Measurements from ENCODE around the gene ADCY10. TPM values are rescaled to one million over a fixed set of nuclear protein-coding genes. Genes with fewer than 3 reads are reported as not detected.

ADCY10 gene
- total and polyA plus RNA-seq, 2 donors (not counting 3 experiments of a cell fraction or from before 2014, with no cell fraction given): not detected

DNA sequence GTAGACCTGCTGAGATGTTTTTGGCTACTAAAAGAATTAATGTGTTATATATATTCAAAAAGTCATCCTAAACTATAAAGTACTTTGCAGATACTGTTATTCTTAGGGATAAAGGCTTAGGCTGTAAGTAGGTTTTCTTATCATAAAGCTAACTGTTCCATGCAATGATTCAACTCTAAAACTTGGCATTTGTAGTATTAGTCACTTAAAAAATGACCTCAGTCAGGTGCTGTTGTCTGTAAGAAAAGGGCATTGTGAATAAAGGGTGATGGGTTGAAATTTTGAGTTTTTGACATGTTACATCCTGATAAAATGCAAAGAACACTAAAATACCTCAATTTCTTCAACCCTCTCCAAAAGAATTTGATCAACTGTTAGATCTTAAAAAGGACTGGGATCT lies 32.9 kb downstream of the ADCY10 start:
- H3K9me3 ChIP-seq (replicated peaks; ENCODE audit: control insufficient read depth, insufficient read depth, low read length): no peaks in the 10 kb centered on the region
- H2AFZ ChIP-seq (ENCODE audit: low read depth, low read length): no peak overlapping the region
- intact Hi-C loops (cut with micrococcal nuclease): no loop called here
- BruUV-seq (replicated peaks): no TSS peak
- no peaks in the 10 kb centered on the region for H3K79me2 ChIP-seq (ENCODE audit: control insufficient read depth, insufficient read depth, low read length)
- DNase-seq (ENCODE audit: low read depth, low spot score): no peak
- H3K4me2 ChIP-seq (ENCODE audit: insufficient read depth, low read length): no peak overlapping the region
- TF ChIP-seq FOS (IDR thresholded peaks at IDR 0.05; ENCODE audit: borderline replicate concordance, insufficient read depth, low read length): no peak
- TF ChIP-seq EZH2 (IDR thresholded peaks at IDR 0.05; ENCODE audit: borderline replicate concordance, low read depth, low read length, severe bottlenecking): no peak
- no peak for TF ChIP-seq POLR2A (IDR thresholded peaks at IDR 0.05; ENCODE audit: low read depth, low read length)
- no peak for TF ChIP-seq MYC (IDR thresholded peaks at IDR 0.05; ENCODE audit: low read depth, low read length)
- no peak for TF ChIP-seq GATA2 (IDR thresholded peaks at IDR 0.05; ENCODE audit: insufficient read depth, insufficient read length, low read depth, low read length)
- no peak for TF ChIP-seq POLR2AphosphoS5 (IDR thresholded peaks at IDR 0.05; ENCODE audit: insufficient read depth, low read depth, low read length)
- TF ChIP-seq, protein P1, sequence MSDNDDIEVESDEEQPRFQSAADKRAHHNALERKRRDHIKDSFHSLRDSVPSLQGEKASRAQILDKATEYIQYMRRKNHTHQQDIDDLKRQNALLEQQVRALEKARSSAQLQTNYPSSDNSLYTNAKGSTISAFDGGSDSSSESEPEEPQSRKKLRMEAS (IDR thresholded peaks at IDR 0.05; ENCODE audit: insufficient read depth, insufficient read length): no peak
- TF ChIP-seq, protein P2, sequence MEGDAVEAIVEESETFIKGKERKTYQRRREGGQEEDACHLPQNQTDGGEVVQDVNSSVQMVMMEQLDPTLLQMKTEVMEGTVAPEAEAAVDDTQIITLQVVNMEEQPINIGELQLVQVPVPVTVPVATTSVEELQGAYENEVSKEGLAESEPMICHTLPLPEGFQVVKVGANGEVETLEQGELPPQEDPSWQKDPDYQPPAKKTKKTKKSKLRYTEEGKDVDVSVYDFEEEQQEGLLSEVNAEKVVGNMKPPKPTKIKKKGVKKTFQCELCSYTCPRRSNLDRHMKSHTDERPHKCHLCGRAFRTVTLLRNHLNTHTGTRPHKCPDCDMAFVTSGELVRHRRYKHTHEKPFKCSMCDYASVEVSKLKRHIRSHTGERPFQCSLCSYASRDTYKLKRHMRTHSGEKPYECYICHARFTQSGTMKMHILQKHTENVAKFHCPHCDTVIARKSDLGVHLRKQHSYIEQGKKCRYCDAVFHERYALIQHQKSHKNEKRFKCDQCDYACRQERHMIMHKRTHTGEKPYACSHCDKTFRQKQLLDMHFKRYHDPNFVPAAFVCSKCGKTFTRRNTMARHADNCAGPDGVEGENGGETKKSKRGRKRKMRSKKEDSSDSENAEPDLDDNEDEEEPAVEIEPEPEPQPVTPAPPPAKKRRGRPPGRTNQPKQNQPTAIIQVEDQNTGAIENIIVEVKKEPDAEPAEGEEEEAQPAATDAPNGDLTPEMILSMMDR (IDR thresholded peaks at IDR 0.05; ENCODE audit: extremely low read depth in 1 of 2, insufficient read depth in 1 of 2, low read depth in 1 of 2, low read length in 2 of 2): no peak
- no peak for TF ChIP-seq JUN (IDR thresholded peaks at IDR 0.05; ENCODE audit: borderline replicate concordance, insufficient read depth, insufficient read length, low read depth)
- H3K4me3 ChIP-seq (replicated peaks in 1 of 3; ENCODE audit: insufficient read depth in 1 of 3, low read depth in 1 of 3, low read length in 3 of 3): no peak overlapping the region
- H3K27ac ChIP-seq (ENCODE audit: insufficient read depth, low read depth, low read length): no peak overlapping the region
- H3K27me3 ChIP-seq (ENCODE audit: control insufficient read depth in 2 of 2, insufficient read depth in 2 of 2, low read length in 2 of 2): no peaks in the 10 kb centered on the region
- ChIA-PET CTCF (interaction anchor here (1.1 kb wide), 1 partner anchor 9 kb away, joined by 3 read pairs; no protein-coding TSS in a partner anchor), POLR2A (no interaction called here)
- no peaks in the 10 kb centered on the region for H3K4me1 ChIP-seq (ENCODE audit: control insufficient read depth, extremely low read depth, insufficient read depth, low read length)
- dilution Hi-C loops (cut with MboI; ENCODE audit: extremely low pct_ligation_motif_present, low sequenced_read_pairs): no loop called here
- H3K9ac ChIP-seq (replicated peaks; ENCODE audit: extremely low read depth, insufficient read depth, low read length): no peak overlapping the region
- no peak for FAIRE-seq
- no peaks in the 10 kb centered on the region for H4K20me1 ChIP-seq (replicated peaks; ENCODE audit: control insufficient read depth, extremely low read depth, insufficient read depth, low read length)
- no peaks in the 10 kb centered on the region for H3K36me3 ChIP-seq (ENCODE audit: control insufficient read depth in 2 of 2, extremely low read depth in 1 of 2, insufficient read depth in 2 of 2, low read length in 2 of 2)
- H3K9me1 ChIP-seq (replicated peaks; ENCODE audit: control insufficient read depth, extremely low read depth, insufficient read depth, low read length): no peaks in the 10 kb centered on the region
